ENCODE results near the gene ZNF513. TPM values are rescaled to one million over a fixed set of nuclear protein-coding genes. Genes with fewer than 3 reads are reported as not detected.

Gene ZNF513
- total RNA-seq, 2 experiments from 2014 or later = 6.8 to 7.2 TPM

- intact Hi-C loops (cut with micrococcal nuclease) = no loop called here
- POLR2A ChIA-PET = interaction anchor here (1.0 to 3.1 kb wide), 3 partner anchors 10 to 30 kb away, joined by 3 to 24 read pairs (median 4); partner anchors contain the start of genes EIF2B4 and SNX17
- peaks cover 12% of the 10 kb centered on the region for H3K36me3 Mint-ChIP-seq (ENCODE audit: low read depth)
- H3K27ac Mint-ChIP-seq = no peak overlapping the region
- no peak for TF ChIP-seq CTCF (IDR thresholded peaks at IDR 0.05)
- no peak overlapping the region for H3K4me3 Mint-ChIP-seq
- H3K4me1 Mint-ChIP-seq (ENCODE audit: low read depth) = peaks cover 58% of the 10 kb centered on the region
- ATAC-seq = no peak
- no peak for DNase-seq
- CTCF ChIA-PET = no interaction called here
- H3K27me3 Mint-ChIP-seq = no peaks in the 10 kb centered on the region
- no peaks in the 10 kb centered on the region for H3K9me3 Mint-ChIP-seq
Measured at GRCh38 chr2:27350106-27350693, 30.3 kb downstream of the ZNF513 start.

- no peak overlapping the region for H3K4me3 Mint-ChIP-seq
- peaks cover 39% of the 10 kb centered on the region for H3K4me1 Mint-ChIP-seq (ENCODE audit: low read depth)
- no peak for TF ChIP-seq CTCF (IDR thresholded peaks at IDR 0.05)
- no peak overlapping the region for H3K27ac Mint-ChIP-seq
- no peak for ATAC-seq
- CTCF ChIA-PET = interaction anchor here (1.3 kb wide), 1 partner anchor 13 kb away, joined by 3 read pairs; no protein-coding TSS in a partner anchor
- no peaks in the 10 kb centered on the region for H3K9me3 Mint-ChIP-seq
- no peak for DNase-seq
- POLR2A ChIA-PET = interaction anchor here (0.6 kb wide), 2 partner anchors 9 to 22 kb away, joined by 3 read pairs; partner anchors contain the start of gene GTF3C2
- H3K27me3 Mint-ChIP-seq = no peaks in the 10 kb centered on the region
- intact Hi-C loops (cut with micrococcal nuclease) = no loop called here
- H3K36me3 Mint-ChIP-seq (ENCODE audit: low read depth) = peaks cover 17% of the 10 kb centered on the region
Measured at GRCh38 chr2:27347641-27348040, 32.9 kb downstream of the ZNF513 start.

GRCh38 chr2:27336173-27336572 lies 44.4 kb downstream of the ZNF513 start:
- intact Hi-C loops (cut with micrococcal nuclease) = no loop called here
- POLR2A ChIA-PET = interaction anchor here (0.6 to 1.7 kb wide), 3 partner anchors 7 to 57 kb away, joined by 3 to 5 read pairs (median 4); no protein-coding TSS in a partner anchor
- no peak overlapping the region for H3K4me3 Mint-ChIP-seq
- no peaks in the 10 kb centered on the region for H3K27me3 Mint-ChIP-seq
- ATAC-seq (no peak), DNase-seq (no peak)
- no peak overlapping the region for H3K27ac Mint-ChIP-seq
- peaks cover 37% of the 10 kb centered on the region for H3K36me3 Mint-ChIP-seq (ENCODE audit: low read depth)
- H3K4me1 Mint-ChIP-seq (ENCODE audit: low read depth) = no peaks in the 10 kb centered on the region
- CTCF ChIA-PET = no interaction called here
- no peaks in the 10 kb centered on the region for H3K9me3 Mint-ChIP-seq
- no peak for TF ChIP-seq CTCF (IDR thresholded peaks at IDR 0.05)

- no peak for DNase-seq
- no peak overlapping the region for H3K27ac Mint-ChIP-seq
- peaks cover 38% of the 10 kb centered on the region for H3K36me3 Mint-ChIP-seq (ENCODE audit: low read depth)
- ATAC-seq = no peak
- H3K27me3 Mint-ChIP-seq = no peaks in the 10 kb centered on the region
- no peak for TF ChIP-seq CTCF (IDR thresholded peaks at IDR 0.05)
- ChIA-PET CTCF (interaction anchor here (1.4 kb wide), 1 partner anchor 32 kb away, joined by 4 read pairs; no protein-coding TSS in a partner anchor), POLR2A (interaction anchor here (0.6 to 1.7 kb wide), 2 partner anchors 8 to 56 kb away, joined by 3 to 5 read pairs; no protein-coding TSS in a partner anchor)
- intact Hi-C loops (cut with micrococcal nuclease) = no loop called here
- H3K4me1 Mint-ChIP-seq (ENCODE audit: low read depth) = no peaks in the 10 kb centered on the region
- H3K4me3 Mint-ChIP-seq = no peak overlapping the region
- no peaks in the 10 kb centered on the region for H3K9me3 Mint-ChIP-seq
Measured at GRCh38 chr2:27335311-27335710, 45.2 kb downstream of the ZNF513 start.

Other genes with a start within 250 kb of the ZNF513 start
- 10 to 100 TPM; 60.5 to 63.2 TPM for gene PREB, start 246.1 kb downstream of the ZNF513 start, total RNA-seq
- not detected for gene PRR30, start 241.3 kb downstream of the ZNF513 start, total RNA-seq
- not detected for gene TCF23, start 231.7 kb downstream of the ZNF513 start, total RNA-seq
- 10 to 100 TPM; 62.6 to 65.2 TPM for gene ATRAID, start 168.7 kb downstream of the ZNF513 start, total RNA-seq
- gene SLC5A6, start 168.5 kb downstream of the ZNF513 start, total RNA-seq = 10 to 100 TPM; 34.9 to 37.7 TPM
- gene CAD, start 163.4 kb downstream of the ZNF513 start, total RNA-seq = 100 to 1,000 TPM; 125 to 127 TPM
- gene SLC30A3, start 117.7 kb downstream of the ZNF513 start, total RNA-seq = under 1 TPM; 0.32 to 0.43 TPM
- not detected for gene DNAJC5G, start 105.3 kb downstream of the ZNF513 start, total RNA-seq
- gene TRIM54, start 98.3 kb downstream of the ZNF513 start, total RNA-seq = under 1 TPM; 0.16 to 0.23 TPM
- 1 to 10 TPM; 2.5 to 2.7 TPM for gene UCN, start 72.3 kb downstream of the ZNF513 start, total RNA-seq
- gene MPV17, start 57.6 kb downstream of the ZNF513 start, total RNA-seq = 10 to 100 TPM; 72.3 to 85.1 TPM
- 10 to 100 TPM; 57.6 to 63.6 TPM for gene GTF3C2, start 24.0 kb downstream of the ZNF513 start, total RNA-seq
- 10 to 100 TPM; 29.2 to 30.4 TPM for gene EIF2B4, start 10.4 kb downstream of the ZNF513 start, total RNA-seq
- 10 to 100 TPM; 74.5 to 82.3 TPM for gene SNX17, start 10.1 kb downstream of the ZNF513 start, total RNA-seq
- gene PPM1G, start 28.9 kb upstream of the ZNF513 start, total RNA-seq = 100 to 1,000 TPM; 138 to 142 TPM
- gene NRBP1, start 47.9 kb upstream of the ZNF513 start, total RNA-seq = 10 to 100 TPM; 60.5 to 62.1 TPM
- 1 to 10 TPM; 4.2 to 4.3 TPM for gene KRTCAP3, start 61.6 kb upstream of the ZNF513 start, total RNA-seq
- gene IFT172, start 109.0 kb upstream of the ZNF513 start, total RNA-seq = 10 to 100 TPM; 12.1 to 13.2 TPM
- not detected for gene FNDC4, start 114.5 kb upstream of the ZNF513 start, total RNA-seq
- gene GCKR, start 116.1 kb upstream of the ZNF513 start, total RNA-seq = not detected
- 10 to 100 TPM; 29.2 to 31.5 TPM for gene ZNF512, start 202.3 kb upstream of the ZNF513 start, total RNA-seq
- gene CCDC121, start 248.3 kb upstream of the ZNF513 start, total RNA-seq = under 1 TPM; 0.40 to 0.43 TPM
- 10 to 100 TPM; 37.6 to 41.2 TPM for gene GPN1, start 248.3 kb upstream of the ZNF513 start, total RNA-seq

Data from activated CD8-positive, alpha-beta T cell treated with anti-CD3 and anti-CD28 coated beads for 36 hours (primary cell).